HepG2 (cell line): ENCODE data around the gene TMEM151A. TPM values are rescaled to one million over a fixed set of nuclear protein-coding genes. Genes with fewer than 3 reads are reported as not detected.
A peak's percentile ranks its signal among the peaks of the same experiment; 100 is the strongest.

Source experiments
- DMAP1 ChIP-seq: IDR thresholded peaks from 2 replicates; pipeline ENCODE4 v1.6.1; 2016
- FOXA1 ChIP-seq, 2 experiments: fragments of 450-650 bp in 1 of 2; sonication (generic) in 1 of 2; formaldehyde crosslinking in 1 of 2; IDR thresholded peaks; 2 replicates each; pipeline versions ENCODE4 v1.4.0 to v1.6.1; 2016 to 2020; ENCODE audit warnings: missing genetic modification reagents in 1 of 2
- MXI1 ChIP-seq: IDR thresholded peaks from 3 replicates; pipeline ENCODE4 v1.6.1; 2012; ENCODE audit warnings: low read depth, low read length, inconsistent platforms, borderline replicate concordance
- SMAD3 ChIP-seq: sonication (generic); formaldehyde crosslinking; IDR thresholded peaks from 2 replicates; pipeline ENCODE4 v1.4.0; 2020; ENCODE audit warnings: missing genetic modification reagents
- SMC3 ChIP-seq: IDR thresholded peaks from 2 replicates; pipeline ENCODE4 v1.6.1; 2011; ENCODE audit warnings: low read length, improper control_type of control experiment
- U2AF1 ChIP-seq: fragments of 200-400 bp; formaldehyde crosslinking; optimal IDR thresholded peaks from 2 replicates; pipeline ENCODE3; 2017; ENCODE audit warnings: mild to moderate bottlenecking, low read depth, low read length
- U2AF2 ChIP-seq: fragments of 200-400 bp; formaldehyde crosslinking; IDR thresholded peaks from 2 replicates; pipeline ENCODE4 v1.6.1; 2017; ENCODE audit warnings: low read depth, mild to moderate bottlenecking, low read length
- YEATS4 ChIP-seq: sonication (generic); formaldehyde crosslinking; IDR thresholded peaks from 2 replicates; pipeline ENCODE4 v1.4.0; 2020; ENCODE audit warnings: missing genetic modification reagents, borderline replicate concordance
- ZFP1 ChIP-seq: IDR thresholded peaks from 2 replicates; pipeline ENCODE4 v1.6.1; 2016
- ZNF230 ChIP-seq: sonication (generic); formaldehyde crosslinking; IDR thresholded peaks from 2 replicates; pipeline ENCODE4 v1.4.0; 2020; ENCODE audit warnings: mild to moderate bottlenecking, missing genetic modification reagents
- ZNF331 ChIP-seq: sonication (generic); formaldehyde crosslinking; IDR thresholded peaks from 2 replicates; pipeline ENCODE4 v1.4.0; 2020; ENCODE audit warnings: missing genetic modification reagents
- ZNF550 ChIP-seq: sonication (generic); formaldehyde crosslinking; IDR thresholded peaks from 2 replicates; pipeline ENCODE4 v1.4.0; 2020; ENCODE audit warnings: mild to moderate bottlenecking, missing genetic modification reagents, borderline replicate concordance
- ZNF709 ChIP-seq: sonication (generic); formaldehyde crosslinking; IDR thresholded peaks from 2 replicates; pipeline ENCODE4 v1.5.0; 2020; ENCODE audit warnings: mild to moderate bottlenecking, missing genetic modification reagents
- ZNF766 ChIP-seq: sonication (generic); formaldehyde crosslinking; IDR thresholded peaks from 2 replicates; pipeline ENCODE4 v1.5.0; 2020; ENCODE audit warnings: missing genetic modification reagents, borderline replicate concordance
- polyA plus RNA-seq, 8 experiments: library from polyadenylated mRNA; depleted of rRNA in 3 of 8; stranded (reverse) in 7 of 8; unstranded in 1 of 8; fragments of >200 nt; fragmentation: Illumina TruSeq in 4 of 8; extraction: Trizol in 4 of 8; gene quantifications; 2 replicates each; pipeline versions ENCODE4 v1.2.1 to v1.2.3, GENCODE V29; 2011 to 2016; ENCODE audit warnings: low read depth in 4 of 8, missing spikeins in 1 of 8, mixed read lengths in 1 of 8; ENCODE audit not compliant: insufficient read depth in 1 of 8
- total RNA-seq, 5 experiments: library from RNA; depleted of rRNA; stranded (reverse); fragments of >200 nt; fragmentation: Illumina TruSeq; extraction: Trizol; gene quantifications; 2 replicates each; pipeline ENCODE4 v1.2.3, GENCODE V29; 2016; ENCODE audit warnings: low read depth in 1 of 5
- TF ChIP-seq, protein P1 (sequence below): sonication (generic); formaldehyde crosslinking; IDR thresholded peaks from 2 replicates; pipeline ENCODE4 v1.4.0; 2020; ENCODE audit warnings: low read depth, mild to moderate bottlenecking, missing genetic modification reagents
- TF ChIP-seq, protein P2 (sequence below): sonication (generic); formaldehyde crosslinking; IDR thresholded peaks from 2 replicates; pipeline ENCODE4 v1.4.0; 2020; ENCODE audit warnings: missing genetic modification reagents
- TF ChIP-seq, protein P3 (sequence below): sonication (generic); formaldehyde crosslinking; IDR thresholded peaks from one replicate; pipeline ENCODE4 v1.5.1; 2020; ENCODE audit warnings: mild to moderate bottlenecking, missing genetic modification reagents; ENCODE audit errors: not compliant biosample characterization
- TF ChIP-seq, protein P4 (sequence below): IDR thresholded peaks from 2 replicates; pipeline ENCODE4 v1.6.1; 2012; ENCODE audit warnings: inconsistent platforms

The TMEM151A gene
- total and polyA plus RNA-seq, 2 of the 13 experiments (the other 11 are each of a cell fraction or from before 2014, with no cell fraction given), result 0.18 to 0.33 TPM

DNA sequence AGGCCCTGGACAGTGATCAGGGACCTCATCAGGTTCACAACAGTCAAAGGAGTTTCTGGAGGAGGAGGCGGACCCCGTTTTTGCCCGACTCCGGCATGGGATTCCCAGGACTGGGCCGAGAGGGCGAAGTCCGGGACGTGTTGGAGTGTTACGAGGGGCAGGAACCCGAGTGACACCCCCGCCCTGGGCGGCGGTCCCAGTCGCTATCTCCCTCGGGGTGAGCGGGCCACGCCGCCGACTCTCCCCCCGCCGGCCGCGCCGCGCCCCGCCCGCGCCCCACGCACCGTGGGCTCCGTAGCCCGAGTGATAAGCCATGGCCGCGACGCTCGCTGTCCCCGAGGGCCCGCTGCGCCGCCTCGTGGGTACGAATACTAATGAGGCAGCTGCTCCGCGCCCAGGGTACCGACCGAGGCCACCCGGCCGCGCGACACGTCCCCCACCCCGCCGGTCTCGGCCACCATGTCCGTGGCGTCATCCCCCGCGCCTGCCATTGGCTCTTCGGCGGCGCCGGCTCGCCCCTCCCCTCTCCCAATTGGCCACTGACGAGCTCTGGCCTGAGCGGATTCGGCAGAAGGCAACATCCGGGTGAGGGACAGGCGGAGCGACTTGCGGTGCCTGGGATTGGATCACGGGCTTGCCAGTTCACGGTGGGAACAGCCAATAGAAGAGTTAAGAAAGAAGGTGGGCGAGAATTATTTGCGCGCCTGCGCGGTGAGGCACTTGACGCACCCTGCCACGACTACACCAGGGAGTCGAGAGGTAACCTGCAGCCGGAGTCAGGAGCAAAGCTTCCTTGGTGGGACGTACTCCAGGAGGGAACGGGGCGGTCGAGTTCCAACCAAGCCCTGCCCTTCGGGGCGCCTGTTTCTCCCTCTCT, 2.8 kb upstream of the TMEM151A start, which contains the start of gene YIF1A (continued):
- TF ChIP-seq ZNF709 (CRISPR knock-in tag) (peak; percentile 60; the same call in 1 of the 2 replicates), ZNF331 (no peak; the same call in 1 of the 2 replicates), SMAD3 (no peak), DMAP1 (CRISPR knock-in tag) (peak; percentile 93), ZNF550 (CRISPR knock-in tag) (no peak), ZFP1 (CRISPR knock-in tag) (0 out of 2 replicates have a peak, but pooled peaks have one; percentile 10), U2AF2 (no peak), SMC3 (no peak; the same call in 1 of the 2 replicates), MXI1 (peak; percentile 58; the same call in 2 of the 3 replicates), ZNF230 (CRISPR knock-in tag) (no peak), ZNF766 (CRISPR knock-in tag) (0 out of 2 replicates have a peak, but pooled peaks have one; percentile 36), YEATS4 (CRISPR knock-in tag) (peak; percentile 98), FOXA1 (IDR thresholded peaks at IDR 0.05) (no peak), FOXA1 (CRISPR knock-in tag; IDR thresholded peaks at IDR 0.05) (0 out of 2 replicates have a peak, but pooled peaks have one; percentile 27), U2AF1 (peak; percentile 94)
- TF ChIP-seq, protein P1, sequence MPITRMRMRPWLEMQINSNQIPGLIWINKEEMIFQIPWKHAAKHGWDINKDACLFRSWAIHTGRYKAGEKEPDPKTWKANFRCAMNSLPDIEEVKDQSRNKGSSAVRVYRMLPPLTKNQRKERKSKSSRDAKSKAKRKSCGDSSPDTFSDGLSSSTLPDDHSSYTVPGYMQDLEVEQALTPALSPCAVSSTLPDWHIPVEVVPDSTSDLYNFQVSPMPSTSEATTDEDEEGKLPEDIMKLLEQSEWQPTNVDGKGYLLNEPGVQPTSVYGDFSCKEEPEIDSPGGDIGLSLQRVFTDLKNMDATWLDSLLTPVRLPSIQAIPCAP (CRISPR knock-in tag), result no peak
- TF ChIP-seq, protein P2, sequence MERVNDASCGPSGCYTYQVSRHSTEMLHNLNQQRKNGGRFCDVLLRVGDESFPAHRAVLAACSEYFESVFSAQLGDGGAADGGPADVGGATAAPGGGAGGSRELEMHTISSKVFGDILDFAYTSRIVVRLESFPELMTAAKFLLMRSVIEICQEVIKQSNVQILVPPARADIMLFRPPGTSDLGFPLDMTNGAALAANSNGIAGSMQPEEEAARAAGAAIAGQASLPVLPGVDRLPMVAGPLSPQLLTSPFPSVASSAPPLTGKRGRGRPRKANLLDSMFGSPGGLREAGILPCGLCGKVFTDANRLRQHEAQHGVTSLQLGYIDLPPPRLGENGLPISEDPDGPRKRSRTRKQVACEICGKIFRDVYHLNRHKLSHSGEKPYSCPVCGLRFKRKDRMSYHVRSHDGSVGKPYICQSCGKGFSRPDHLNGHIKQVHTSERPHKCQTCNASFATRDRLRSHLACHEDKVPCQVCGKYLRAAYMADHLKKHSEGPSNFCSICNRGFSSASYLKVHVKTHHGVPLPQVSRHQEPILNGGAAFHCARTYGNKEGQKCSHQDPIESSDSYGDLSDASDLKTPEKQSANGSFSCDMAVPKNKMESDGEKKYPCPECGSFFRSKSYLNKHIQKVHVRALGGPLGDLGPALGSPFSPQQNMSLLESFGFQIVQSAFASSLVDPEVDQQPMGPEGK, result peak; percentile 72
- TF ChIP-seq, protein P3, sequence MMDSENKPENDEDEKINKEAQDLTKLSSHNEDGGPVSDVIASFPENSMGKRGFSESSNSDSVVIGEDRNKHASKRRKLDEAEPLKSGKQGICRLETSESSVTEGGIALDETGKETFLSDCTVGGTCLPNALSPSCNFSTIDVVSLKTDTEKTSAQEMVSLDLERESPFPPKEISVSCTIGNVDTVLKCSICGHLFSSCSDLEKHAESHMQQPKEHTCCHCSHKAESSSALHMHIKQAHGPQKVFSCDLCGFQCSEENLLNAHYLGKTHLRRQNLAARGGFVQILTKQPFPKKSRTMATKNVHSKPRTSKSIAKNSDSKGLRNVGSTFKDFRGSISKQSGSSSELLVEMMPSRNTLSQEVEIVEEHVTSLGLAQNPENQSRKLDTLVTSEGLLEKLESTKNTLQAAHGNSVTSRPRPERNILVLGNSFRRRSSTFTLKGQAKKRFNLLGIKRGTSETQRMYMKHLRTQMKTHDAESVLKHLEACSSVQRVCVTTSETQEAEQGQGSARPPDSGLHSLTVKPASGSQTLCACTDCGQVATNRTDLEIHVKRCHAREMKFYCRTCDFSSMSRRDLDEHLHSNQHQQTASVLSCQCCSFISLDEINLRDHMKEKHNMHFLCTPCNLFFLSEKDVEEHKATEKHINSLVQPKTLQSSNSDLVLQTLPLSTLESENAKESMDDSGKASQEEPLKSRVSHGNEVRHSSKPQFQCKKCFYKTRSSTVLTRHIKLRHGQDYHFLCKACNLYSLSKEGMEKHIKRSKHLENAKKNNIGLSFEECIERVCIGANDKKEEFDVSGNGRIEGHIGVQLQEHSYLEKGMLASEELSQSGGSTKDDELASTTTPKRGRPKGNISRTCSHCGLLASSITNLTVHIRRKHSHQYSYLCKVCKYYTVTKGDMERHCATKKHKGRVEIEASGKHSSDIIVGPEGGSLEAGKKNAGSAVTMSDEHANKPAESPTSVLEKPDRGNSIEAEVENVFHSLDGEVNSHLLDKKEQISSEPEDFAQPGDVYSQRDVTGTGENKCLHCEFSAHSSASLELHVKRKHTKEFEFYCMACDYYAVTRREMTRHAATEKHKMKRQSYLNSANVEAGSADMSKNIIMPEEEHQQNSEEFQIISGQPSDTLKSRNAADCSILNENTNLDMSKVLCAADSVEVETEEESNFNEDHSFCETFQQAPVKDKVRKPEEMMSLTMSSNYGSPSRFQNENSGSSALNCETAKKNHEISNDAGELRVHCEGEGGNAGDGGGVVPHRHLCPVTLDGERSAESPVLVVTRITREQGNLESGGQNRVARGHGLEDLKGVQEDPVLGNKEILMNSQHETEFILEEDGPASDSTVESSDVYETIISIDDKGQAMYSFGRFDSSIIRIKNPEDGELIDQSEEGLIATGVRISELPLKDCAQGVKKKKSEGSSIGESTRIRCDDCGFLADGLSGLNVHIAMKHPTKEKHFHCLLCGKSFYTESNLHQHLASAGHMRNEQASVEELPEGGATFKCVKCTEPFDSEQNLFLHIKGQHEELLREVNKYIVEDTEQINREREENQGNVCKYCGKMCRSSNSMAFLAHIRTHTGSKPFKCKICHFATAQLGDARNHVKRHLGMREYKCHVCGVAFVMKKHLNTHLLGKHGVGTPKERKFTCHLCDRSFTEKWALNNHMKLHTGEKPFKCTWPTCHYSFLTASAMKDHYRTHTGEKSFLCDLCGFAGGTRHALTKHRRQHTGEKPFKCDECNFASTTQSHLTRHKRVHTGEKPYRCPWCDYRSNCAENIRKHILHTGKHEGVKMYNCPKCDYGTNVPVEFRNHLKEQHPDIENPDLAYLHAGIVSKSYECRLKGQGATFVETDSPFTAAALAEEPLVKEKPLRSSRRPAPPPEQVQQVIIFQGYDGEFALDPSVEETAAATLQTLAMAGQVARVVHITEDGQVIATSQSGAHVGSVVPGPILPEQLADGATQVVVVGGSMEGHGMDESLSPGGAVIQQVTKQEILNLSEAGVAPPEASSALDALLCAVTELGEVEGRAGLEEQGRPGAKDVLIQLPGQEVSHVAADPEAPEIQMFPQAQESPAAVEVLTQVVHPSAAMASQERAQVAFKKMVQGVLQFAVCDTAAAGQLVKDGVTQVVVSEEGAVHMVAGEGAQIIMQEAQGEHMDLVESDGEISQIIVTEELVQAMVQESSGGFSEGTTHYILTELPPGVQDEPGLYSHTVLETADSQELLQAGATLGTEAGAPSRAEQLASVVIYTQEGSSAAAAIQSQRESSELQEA (CRISPR knock-in tag), result peak; percentile 26
- TF ChIP-seq, protein P4, sequence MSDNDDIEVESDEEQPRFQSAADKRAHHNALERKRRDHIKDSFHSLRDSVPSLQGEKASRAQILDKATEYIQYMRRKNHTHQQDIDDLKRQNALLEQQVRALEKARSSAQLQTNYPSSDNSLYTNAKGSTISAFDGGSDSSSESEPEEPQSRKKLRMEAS, result peak; percentile 86
